ENCODE measurements around the gene ARID1B.

GRCh38 chr6:157080986-157081391 lies 303.8 kb downstream of the ARID1B start:
- TF ChIP-seq CTCF (IDR thresholded peaks at IDR 0.05) (no peak), EP300 (IDR thresholded peaks at IDR 0.05; ENCODE audit: low read depth) (no peak)

All from transverse colon (tissue), 3 donors.